GM19395 (cell line): ENCODE data around the gene C9orf72.
"Not testable (repeated sequence)": the region's sequence is repeated elsewhere in the genome, so short reads cannot be mapped to it uniquely, and the experiment has no call there.

Experiments used
- ATAC-seq: cut with Tn5 transposase; IDR thresholded peaks from one replicate; pipeline ENCODE4 v1.9.1; 2021; ENCODE audit warnings: mild to moderate bottlenecking, moderate library complexity; ENCODE audit not compliant: unreplicated experiment

C9orf72 gene

GRCh38 chr9:27519466-27520465 lies 53.5 kb downstream of the C9orf72 start:
- ATAC-seq: no peak

DNA sequence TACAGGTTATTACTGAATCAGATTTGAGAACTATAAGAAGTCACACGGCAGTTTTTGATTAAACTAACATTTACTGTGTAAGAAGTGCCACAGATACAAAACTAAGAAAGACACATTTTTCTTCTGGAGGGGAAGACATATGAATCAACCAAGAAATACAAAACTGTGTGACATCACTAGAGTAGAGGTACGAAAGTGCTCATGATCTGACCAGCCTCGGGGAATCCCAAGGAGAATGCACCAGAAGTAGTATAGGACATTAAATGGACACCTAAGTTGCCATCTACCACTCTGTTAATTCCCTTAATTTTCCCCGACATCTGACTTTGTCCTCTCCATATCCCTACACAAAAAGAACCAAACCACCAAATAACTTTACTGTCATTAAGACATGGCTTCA lies 54.5 kb downstream of the C9orf72 start:
- ATAC-seq: no peak

DNA sequence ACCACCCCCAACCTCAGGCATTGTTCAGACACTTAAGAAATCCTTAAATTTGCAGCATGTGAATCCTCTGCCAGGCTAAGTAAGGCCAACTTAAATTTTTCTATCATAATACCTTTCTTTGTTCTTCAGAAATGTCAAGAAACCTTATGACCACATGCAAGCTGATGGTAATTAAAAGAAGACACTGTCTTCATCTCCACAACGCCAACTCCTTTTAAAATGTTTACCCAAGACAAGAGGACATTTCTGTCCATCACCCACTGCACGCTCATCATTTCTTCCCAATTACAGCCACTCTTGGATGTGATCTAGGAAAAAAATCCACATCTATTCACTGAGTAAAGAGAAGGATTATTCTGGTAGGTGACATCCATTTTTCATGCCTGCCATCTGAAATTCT lies 55.3 kb downstream of the C9orf72 start:
- ATAC-seq: no peak

GRCh38 chr9:27514551-27514950 lies 58.7 kb downstream of the C9orf72 start:
- ATAC-seq: no peak

- no peak for ATAC-seq
Measured at GRCh38 chr9:27511771-27512170, 61.5 kb downstream of the C9orf72 start.

- ATAC-seq: no peak
Measured at GRCh38 chr9:27510780-27511179, 62.5 kb downstream of the C9orf72 start.

DNA sequence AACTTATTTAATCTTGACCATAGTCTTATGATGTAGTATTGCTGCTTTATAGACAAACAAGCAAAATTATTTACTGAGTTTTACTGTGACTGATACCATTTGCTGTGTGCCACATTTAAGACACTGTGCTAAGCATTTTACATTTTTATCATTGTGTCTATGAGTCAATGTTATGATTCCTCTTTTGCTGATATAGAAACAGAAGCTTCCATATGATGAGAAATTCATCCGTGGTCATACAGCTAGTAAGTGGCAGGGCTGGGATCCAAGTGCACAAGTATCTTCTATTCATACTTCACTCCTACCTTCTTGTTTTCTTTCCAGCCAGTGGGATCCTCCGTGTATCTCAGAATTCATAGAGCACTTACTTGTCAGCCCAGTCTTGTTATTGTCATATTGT lies 66.3 kb downstream of the C9orf72 start:
- no peak for ATAC-seq

- ATAC-seq: no peak
Measured at GRCh38 chr9:27505744-27506161, 67.5 kb downstream of the C9orf72 start.

DNA sequence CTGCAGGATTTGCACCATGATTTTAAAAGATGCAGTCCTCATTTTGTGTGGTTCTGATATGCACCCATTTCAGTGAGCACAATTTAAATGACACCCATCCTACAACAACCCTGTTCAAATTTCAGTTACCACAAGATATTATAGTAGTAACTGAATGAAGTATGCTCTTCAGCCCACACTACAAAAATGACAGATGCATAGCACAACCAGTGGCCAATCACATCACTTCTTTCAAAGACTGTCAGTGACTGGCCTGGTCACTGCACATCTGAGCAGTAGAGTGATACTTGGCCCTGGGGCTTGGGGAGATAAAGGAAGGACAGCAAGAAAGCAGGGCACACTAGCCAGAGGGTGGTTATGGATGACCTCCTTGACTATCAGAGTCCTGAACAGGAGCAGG lies 69.0 kb downstream of the C9orf72 start:
- ATAC-seq: no peak

DNA sequence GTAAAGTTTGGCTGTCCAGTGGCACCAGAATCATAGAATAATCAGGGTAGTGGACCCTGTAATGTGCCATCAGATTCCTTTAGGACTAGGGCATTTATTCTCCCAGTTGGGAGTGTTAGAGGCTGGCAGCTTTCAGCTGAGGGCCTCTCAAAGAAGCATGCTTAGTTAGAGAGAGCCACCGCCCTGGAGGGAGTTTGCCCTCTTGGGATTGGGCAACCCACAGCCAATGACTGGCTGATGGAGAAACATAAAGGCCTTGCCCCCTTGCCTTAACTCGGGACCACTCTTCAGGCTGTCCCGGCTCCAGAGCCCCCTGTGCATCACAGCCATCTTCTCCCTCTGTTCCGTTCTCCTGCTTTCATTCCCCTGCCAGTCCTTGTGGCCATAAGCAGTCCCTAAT lies 69.7 kb downstream of the C9orf72 start:
- no peak for ATAC-seq

- not testable (repeated sequence) for ATAC-seq
Measured at GRCh38 chr9:27500902-27501301, 72.4 kb downstream of the C9orf72 start.

DNA sequence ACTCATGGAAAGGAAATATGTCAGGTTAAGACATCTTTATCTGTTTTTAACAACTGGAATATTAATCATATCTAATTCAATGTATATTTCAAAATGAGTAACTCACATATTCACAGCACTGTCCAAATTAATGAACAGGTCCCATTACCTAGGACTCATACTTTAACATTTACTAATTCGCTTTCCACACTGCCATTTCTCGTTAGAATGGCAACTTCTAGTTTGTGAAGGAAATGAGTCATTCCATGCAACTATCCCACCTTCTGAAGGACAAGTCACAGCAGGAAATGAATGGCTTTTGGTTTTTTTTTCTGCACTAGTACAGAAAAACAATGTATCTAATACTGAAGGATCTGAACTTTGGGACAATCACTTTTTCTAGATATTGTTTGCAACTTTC lies 73.8 kb downstream of the C9orf72 start:
- ATAC-seq: no peak

DNA sequence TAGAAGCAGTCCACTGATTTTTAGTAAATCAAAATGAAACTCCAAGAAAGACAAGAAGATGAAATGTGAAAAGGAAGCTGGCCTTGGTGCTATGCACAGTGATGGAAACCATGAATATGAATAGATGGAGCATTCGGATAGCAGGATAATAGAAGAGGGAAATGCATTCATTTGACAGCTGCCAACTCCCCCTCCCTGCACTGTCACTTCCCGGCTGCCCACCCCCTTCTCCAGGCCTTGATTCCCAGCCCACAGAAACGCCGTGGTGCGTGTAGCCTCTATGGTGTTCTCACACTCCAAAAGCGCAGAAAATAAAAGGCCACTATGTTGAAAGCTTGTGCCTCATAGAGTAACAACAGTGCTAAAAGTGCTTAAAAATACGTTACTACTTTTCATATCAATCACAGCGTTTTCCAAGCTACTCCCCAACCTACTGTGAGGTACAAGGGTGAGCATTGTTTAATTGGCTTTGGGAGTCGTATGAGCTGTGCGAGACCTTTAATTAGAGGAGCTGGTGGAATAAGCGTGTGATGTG lies 75.3 kb downstream of the C9orf72 start:
- ATAC-seq: no peak
